ENCODE results near the gene NRAS.

DNA sequence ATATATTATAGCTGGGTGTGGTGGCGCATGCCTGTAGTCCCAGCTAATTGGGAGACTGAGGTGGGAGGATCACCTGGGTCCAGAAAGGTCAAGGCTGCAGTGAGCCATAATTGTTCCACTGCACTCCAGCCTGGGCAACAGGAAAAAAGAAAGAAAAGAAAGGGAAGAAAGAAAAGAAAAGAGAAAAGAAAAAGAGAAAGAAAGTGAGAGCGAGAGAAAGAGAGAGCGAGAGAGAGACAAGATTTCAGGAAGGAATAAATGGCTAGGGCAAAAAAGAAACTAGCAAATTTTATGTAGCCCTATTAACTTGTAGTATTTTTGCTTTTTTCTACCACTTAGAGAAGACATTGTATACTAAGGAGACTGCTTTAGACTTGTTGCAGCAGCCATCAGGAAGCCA, 6.2 kb downstream of the NRAS start:
- TF ChIP-seq, protein P1, sequence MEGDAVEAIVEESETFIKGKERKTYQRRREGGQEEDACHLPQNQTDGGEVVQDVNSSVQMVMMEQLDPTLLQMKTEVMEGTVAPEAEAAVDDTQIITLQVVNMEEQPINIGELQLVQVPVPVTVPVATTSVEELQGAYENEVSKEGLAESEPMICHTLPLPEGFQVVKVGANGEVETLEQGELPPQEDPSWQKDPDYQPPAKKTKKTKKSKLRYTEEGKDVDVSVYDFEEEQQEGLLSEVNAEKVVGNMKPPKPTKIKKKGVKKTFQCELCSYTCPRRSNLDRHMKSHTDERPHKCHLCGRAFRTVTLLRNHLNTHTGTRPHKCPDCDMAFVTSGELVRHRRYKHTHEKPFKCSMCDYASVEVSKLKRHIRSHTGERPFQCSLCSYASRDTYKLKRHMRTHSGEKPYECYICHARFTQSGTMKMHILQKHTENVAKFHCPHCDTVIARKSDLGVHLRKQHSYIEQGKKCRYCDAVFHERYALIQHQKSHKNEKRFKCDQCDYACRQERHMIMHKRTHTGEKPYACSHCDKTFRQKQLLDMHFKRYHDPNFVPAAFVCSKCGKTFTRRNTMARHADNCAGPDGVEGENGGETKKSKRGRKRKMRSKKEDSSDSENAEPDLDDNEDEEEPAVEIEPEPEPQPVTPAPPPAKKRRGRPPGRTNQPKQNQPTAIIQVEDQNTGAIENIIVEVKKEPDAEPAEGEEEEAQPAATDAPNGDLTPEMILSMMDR (IDR thresholded peaks at IDR 0.05) = no peak
- TF ChIP-seq POLR2A (IDR thresholded peaks at IDR 0.05) = no peak

Measured in testis (tissue), 2 donors.